Stimulated activated memory B cell treated with anti-CD40 and anti-IgM and Interleukin-4, amounts not matched to agents 10 μg/mL and 1 μg/mL and 100 μg/mL, for 72 hours (primary cell): ENCODE measurements around the gene ANKRD11.
"Not testable (repeated sequence)": the region's sequence is repeated elsewhere in the genome, so short reads cannot be mapped to it uniquely, and the experiment has no call there.

Source experiments
- ATAC-seq: fragments of 150-1000 bp; cut with Tn5 transposase; 2 replicates; pipeline ENCODE4 v1.10.0; 2021
- H3K27ac Mint-ChIP-seq: one replicate; pipeline ENCODE4 v1.8.0; 2022; ENCODE audit warnings: mild to moderate bottlenecking, mixed read lengths
- H3K27me3 Mint-ChIP-seq: one replicate; pipeline ENCODE4 v1.8.0; 2022; ENCODE audit warnings: mixed read lengths
- H3K36me3 Mint-ChIP-seq: one replicate; pipeline ENCODE4 v1.8.0; 2022; ENCODE audit warnings: mixed read lengths
- H3K4me1 Mint-ChIP-seq: one replicate; pipeline ENCODE4 v1.8.0; 2022; ENCODE audit warnings: mixed read lengths
- H3K4me3 Mint-ChIP-seq: one replicate; pipeline ENCODE4 v1.8.0; 2022; ENCODE audit warnings: mild to moderate bottlenecking, moderate library complexity, mixed read lengths
- H3K9me3 Mint-ChIP-seq: one replicate; pipeline ENCODE4 v1.8.0; 2022; ENCODE audit warnings: mixed read lengths

The ANKRD11 gene

GRCh38 chr16:89277641-89278341, 212.6 kb downstream of the ANKRD11 start:
- Mint-ChIP-seq H3K27me3 (no peaks in the 10 kb centered on the region), H3K27ac (no peak overlapping the region), H3K4me3 (no peak overlapping the region), H3K36me3 (peaks cover 53% of the 10 kb centered on the region), H3K9me3 (no peaks in the 10 kb centered on the region), H3K4me1 (peaks cover 9% of the 10 kb centered on the region)
- peak; percentile 35 for ATAC-seq

GRCh38 chr16:89277049-89277448, 213.3 kb downstream of the ANKRD11 start:
- Mint-ChIP-seq H3K27ac (no peak overlapping the region), H3K9me3 (no peaks in the 10 kb centered on the region), H3K27me3 (no peaks in the 10 kb centered on the region), H3K4me3 (no peak overlapping the region), H3K4me1 (peaks cover 9% of the 10 kb centered on the region), H3K36me3 (peaks cover 59% of the 10 kb centered on the region)
- no peak for ATAC-seq

DNA sequence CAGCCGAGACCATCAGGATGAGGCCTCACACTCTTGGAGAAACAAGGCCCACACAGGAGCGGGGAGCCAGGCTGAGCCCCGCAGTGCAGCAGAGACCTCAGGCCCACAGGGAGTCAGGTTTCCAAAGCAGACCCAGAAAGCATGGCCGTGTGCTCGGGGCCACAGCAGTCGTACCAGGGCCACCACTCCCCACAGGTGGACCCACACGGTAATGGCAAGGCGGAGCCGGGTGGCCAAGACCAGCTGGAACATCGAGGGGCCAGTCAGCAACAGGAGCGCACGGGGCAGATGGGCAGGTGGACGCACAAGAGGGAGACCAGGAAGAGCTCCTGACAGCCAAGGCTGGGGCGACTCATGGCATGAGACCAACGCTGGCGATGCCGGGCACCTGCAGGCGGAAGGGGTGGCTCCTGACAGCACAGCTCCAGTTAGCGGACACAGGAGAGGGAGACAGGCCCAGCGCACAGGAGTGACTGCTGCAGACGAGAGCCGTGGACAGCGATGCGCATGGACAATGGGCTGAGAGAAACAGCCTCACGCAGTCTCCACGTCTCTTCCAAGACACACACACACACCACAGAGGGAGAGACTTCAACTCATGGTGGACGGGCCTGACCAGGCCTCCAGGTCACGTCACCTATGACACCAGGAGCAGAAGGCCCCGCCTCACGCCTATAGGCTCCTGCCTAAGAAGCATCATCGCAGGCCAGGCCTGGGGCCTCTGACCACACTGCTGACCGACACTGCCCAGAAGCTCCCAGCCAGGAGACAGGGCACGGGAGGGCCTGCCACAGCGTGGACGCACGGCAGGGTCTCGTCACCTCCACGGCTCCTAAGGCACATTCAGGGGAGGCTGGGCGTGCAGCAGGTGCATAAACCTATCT, 214.3 kb downstream of the ANKRD11 start:
- Mint-ChIP-seq H3K27ac (no peak overlapping the region), H3K4me3 (no peak overlapping the region), H3K36me3 (peaks cover 68% of the 10 kb centered on the region), H3K4me1 (peaks cover 9% of the 10 kb centered on the region), H3K9me3 (no peaks in the 10 kb centered on the region), H3K27me3 (no peaks in the 10 kb centered on the region)
- ATAC-seq: no peak

DNA sequence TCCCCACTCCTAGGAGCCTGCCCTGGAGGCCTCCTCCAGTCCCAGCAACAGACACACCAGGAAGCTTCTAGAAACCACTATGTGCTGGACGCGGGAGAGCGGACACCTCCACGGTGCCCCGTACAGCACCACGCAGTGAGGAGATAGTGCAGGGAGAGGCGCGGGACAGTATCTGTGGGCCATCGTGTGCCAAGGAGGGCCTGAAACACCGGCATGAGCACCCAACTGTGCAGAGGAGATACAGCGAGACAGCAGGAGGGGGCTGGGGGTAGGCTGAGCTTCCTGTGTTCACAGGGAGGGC, 215.1 kb downstream of the ANKRD11 start:
- no peak for ATAC-seq
- no peaks in the 10 kb centered on the region for H3K27me3 Mint-ChIP-seq
- no peak overlapping the region for H3K4me3 Mint-ChIP-seq
- no peak overlapping the region for H3K27ac Mint-ChIP-seq
- H3K36me3 Mint-ChIP-seq: peaks cover 74% of the 10 kb centered on the region
- no peaks in the 10 kb centered on the region for H3K9me3 Mint-ChIP-seq
- peaks cover 9% of the 10 kb centered on the region for H3K4me1 Mint-ChIP-seq

DNA sequence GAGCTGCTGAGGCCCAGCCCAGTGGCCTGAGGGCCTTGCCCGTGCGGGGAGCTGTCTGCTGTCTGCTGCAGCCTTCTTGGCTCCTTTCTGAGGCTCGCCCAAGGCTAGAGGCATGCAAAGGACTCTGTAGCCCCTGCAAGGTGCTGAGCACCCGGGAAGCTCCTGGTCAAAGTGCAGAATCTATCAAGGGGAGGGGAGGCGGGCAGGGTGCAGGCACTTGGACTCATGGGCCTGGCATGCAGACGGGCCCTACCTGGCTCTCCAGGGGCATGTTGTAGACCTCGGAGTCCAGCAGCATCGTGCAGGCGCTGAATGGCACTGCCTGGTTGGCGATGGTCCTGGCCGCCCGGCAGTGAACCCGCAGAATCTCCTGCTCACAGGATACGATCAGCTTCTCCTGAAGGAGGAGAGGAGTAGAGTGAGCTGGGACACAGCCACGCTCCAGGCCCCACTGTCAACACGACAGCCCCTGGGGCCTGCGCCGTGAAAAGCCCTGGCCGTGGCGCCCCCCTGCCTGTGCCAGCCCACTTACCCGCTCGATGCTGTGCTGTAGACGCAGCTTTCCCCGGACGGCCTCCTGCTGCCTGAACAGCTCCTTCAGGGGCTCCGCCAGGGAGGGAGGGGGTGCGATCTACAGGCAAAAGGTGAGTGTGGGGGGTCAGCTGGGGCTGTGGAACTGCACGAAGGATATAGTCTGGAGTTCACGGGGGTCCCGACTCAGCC, 215.6 kb downstream of the ANKRD11 start:
- ATAC-seq: no peak
- Mint-ChIP-seq H3K4me1 (peaks cover 9% of the 10 kb centered on the region), H3K4me3 (no peak overlapping the region), H3K9me3 (no peaks in the 10 kb centered on the region), H3K27me3 (no peaks in the 10 kb centered on the region), H3K27ac (no peak overlapping the region), H3K36me3 (peaks cover 79% of the 10 kb centered on the region)

DNA sequence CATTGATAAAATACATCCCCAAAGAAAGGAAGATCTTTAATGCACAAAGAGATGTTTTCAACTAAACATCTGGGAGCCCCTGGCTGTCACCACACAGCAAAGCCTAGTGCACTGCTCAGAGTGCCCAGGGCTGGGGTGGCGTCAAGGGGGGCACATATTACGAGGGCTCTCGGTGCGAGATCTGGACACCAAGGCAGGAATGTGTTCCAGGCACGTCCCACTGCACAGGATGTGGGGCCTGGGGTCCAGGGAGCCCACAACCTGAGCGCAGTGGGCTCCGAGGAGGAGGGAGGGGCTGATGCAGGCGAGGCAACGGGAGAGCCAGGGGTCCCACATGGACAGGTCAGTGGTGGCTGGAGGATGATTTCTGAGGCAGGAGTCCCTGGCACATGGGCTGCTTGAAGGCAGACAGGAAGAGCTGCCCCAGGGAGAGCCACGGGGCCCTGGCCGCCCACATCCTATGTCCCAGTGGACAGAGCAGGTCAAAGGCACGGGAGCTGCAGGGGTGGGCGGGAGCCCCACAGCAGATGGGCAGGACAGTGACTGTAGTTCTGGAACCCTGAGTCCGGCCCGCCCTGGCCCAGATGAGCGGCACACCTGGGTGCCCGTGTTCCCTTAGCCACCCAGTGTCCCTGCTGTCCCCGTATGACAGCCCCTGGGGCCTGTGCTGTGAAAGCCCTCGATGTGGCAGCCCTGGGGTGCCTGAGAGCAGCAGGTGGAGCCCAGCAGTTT, 216.5 kb downstream of the ANKRD11 start:
- no peak for ATAC-seq
- H3K4me1 Mint-ChIP-seq: peaks cover 9% of the 10 kb centered on the region
- peaks cover 87% of the 10 kb centered on the region for H3K36me3 Mint-ChIP-seq
- H3K27me3 Mint-ChIP-seq: no peaks in the 10 kb centered on the region
- H3K27ac Mint-ChIP-seq: no peak overlapping the region
- no peaks in the 10 kb centered on the region for H3K9me3 Mint-ChIP-seq
- H3K4me3 Mint-ChIP-seq: no peak overlapping the region

- no peaks in the 10 kb centered on the region for H3K4me1 Mint-ChIP-seq
- ATAC-seq: no peak
- no peaks in the 10 kb centered on the region for H3K27me3 Mint-ChIP-seq
- peaks cover 77% of the 10 kb centered on the region for H3K36me3 Mint-ChIP-seq
- no peaks in the 10 kb centered on the region for H3K9me3 Mint-ChIP-seq
- H3K27ac Mint-ChIP-seq: no peak overlapping the region
- H3K4me3 Mint-ChIP-seq: no peak overlapping the region
These were observed 217.7 kb downstream of the ANKRD11 start for GRCh38 chr16:89272631-89273030.

DNA sequence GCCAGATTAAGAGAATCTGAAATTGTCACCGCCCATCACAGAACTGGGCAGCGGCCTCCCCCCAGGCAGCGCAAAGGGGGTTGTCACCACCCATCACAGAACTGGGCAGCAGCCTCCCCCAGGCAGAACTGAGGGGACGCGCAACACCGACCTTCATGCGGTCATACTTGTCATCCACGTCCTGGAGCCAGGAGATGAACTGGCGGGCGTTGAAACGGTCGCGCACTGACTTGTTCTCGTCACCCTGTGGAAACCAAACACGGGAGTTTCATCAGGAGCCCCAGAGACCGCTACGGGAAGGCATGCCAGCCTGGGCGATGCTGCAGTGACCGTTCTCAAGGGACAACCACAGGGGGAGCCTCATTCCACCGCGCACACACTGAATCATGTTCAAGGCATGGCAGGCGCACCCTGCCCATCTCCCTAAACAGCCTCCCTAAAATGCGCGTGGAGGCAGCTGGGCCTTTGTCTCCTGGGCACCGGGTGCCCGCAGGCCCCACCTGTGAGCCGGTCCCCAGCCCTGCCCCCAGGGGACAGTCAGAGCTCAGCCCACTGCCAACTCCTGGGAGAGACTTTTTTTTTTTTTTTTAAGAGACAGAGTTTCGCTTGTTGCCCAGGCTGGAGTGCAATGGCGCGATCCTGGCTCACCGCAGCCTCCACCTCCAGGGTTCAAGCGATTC, 219.6 kb downstream of the ANKRD11 start:
- Mint-ChIP-seq H3K4me3 (no peak overlapping the region), H3K27ac (no peak overlapping the region), H3K9me3 (no peaks in the 10 kb centered on the region), H3K27me3 (no peaks in the 10 kb centered on the region), H3K4me1 (no peaks in the 10 kb centered on the region), H3K36me3 (peaks cover 74% of the 10 kb centered on the region)
- no peak for ATAC-seq

GRCh38 chr16:89269805-89270665, 220.3 kb downstream of the ANKRD11 start:
- H3K27me3 Mint-ChIP-seq: no peaks in the 10 kb centered on the region
- H3K9me3 Mint-ChIP-seq: no peaks in the 10 kb centered on the region
- no peaks in the 10 kb centered on the region for H3K4me1 Mint-ChIP-seq
- ATAC-seq: no peak
- no peak overlapping the region for H3K4me3 Mint-ChIP-seq
- H3K27ac Mint-ChIP-seq: no peak overlapping the region
- H3K36me3 Mint-ChIP-seq: peaks cover 74% of the 10 kb centered on the region

DNA sequence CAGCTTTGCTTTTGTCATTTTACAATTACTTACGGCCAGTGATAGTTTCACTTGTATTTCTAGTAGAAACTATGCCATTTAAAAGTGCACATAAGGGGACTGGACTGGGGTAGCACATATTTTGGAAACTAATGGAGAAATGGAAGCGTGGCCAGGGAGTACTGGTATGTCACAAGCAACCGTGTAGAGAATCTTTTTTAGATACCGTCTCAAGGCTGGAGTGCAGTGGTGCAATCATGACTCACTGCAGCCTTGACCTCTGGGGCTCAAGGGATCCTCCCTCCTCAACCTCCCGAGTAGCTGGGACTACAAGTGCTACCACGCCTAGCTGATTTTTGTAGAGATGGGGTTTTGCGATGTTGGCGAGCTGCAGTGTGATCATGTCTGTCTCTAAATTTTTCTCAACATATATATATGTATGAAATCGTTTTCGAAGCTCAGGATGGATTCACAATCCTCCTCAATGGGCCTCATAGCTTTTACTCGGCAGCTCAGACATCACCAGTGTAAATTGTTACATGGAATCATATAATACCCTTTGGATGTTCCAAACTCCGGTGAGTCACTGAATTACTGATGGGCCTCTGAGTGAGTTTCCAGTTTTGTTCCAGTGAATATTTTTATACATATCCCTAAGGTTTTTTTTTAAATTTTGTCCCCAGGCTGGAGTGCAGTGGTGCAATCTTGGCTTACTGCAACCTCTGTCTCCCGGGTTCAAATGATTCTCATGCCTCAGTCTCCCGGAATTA, 221.2 kb downstream of the ANKRD11 start:
- Mint-ChIP-seq H3K27ac (no peak overlapping the region), H3K4me1 (no peaks in the 10 kb centered on the region), H3K27me3 (no peaks in the 10 kb centered on the region), H3K9me3 (no peaks in the 10 kb centered on the region), H3K36me3 (peaks cover 75% of the 10 kb centered on the region), H3K4me3 (no peak overlapping the region)
- ATAC-seq: no peak

DNA sequence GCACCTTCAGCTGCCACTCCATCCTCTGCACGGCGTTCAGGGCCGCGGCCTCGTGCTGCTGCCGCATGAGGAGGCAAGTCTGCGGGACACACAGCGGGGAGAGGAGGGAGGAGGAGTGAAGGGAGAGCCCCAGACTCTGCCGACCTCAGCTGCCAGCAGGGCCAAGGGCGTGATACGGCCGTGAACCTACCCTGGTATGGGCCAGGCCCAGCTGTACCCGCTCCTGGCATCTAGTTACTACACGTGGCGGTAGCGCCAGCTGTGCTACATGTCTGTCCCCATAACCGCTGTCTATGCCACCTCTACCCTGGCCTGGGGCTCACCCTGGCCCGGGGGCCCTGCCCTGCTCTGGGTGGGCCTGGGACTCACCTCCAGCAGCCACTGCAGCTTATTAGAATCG, 221.8 kb downstream of the ANKRD11 start:
- ATAC-seq: no peak
- no peak overlapping the region for H3K4me3 Mint-ChIP-seq
- H3K4me1 Mint-ChIP-seq: no peaks in the 10 kb centered on the region
- no peaks in the 10 kb centered on the region for H3K9me3 Mint-ChIP-seq
- peaks cover 72% of the 10 kb centered on the region for H3K36me3 Mint-ChIP-seq
- H3K27me3 Mint-ChIP-seq: no peaks in the 10 kb centered on the region
- H3K27ac Mint-ChIP-seq: no peak overlapping the region

GRCh38 chr16:89267746-89268145, 222.6 kb downstream of the ANKRD11 start:
- not testable (repeated sequence) for ATAC-seq, H3K27ac Mint-ChIP-seq, H3K9me3 Mint-ChIP-seq, H3K4me3 Mint-ChIP-seq, H3K4me1 Mint-ChIP-seq, H3K27me3 Mint-ChIP-seq
- peaks cover 65% of the 10 kb centered on the region for H3K36me3 Mint-ChIP-seq

DNA sequence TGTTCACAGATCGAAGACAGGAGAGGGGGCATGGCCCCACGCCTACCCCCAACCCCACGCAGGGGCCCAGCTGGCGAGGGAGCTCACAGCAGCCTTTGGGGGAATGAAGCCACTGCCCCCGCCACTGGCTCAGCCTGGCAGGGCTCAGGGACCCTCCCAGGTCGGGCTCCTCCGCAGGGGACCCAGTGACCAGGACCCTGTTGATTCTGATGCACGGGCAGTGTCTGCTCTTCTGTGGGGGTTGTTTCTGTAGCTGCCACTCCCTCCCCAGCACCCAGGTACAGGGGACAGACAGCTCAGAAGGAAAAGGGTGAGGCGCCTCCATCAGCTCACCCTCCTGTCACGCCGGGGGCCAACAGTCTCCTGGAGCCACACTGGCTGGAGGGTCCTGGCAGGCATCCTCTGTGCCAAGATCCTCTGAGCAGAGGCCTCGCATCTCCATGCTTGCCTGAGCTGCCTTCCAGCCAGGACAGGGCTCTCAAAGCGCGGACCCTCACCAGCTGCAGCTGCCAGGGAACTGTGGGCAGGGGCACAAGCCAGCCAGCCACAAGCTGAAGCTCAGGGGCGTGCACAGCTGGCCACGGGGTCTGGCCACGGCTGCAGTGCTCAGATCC, 223.7 kb downstream of the ANKRD11 start:
- Mint-ChIP-seq H3K36me3 (peaks cover 63% of the 10 kb centered on the region), H3K27ac (no peak overlapping the region), H3K4me3 (no peak overlapping the region), H3K4me1 (peaks cover 8% of the 10 kb centered on the region), H3K27me3 (no peaks in the 10 kb centered on the region), H3K9me3 (peaks cover 2% of the 10 kb centered on the region)
- no peak for ATAC-seq
